CD14-positive monocyte (primary cell): ENCODE data around the gene LAMA4. TPM values are rescaled to one million over a fixed set of nuclear protein-coding genes. Genes with fewer than 3 reads are reported as not detected.

Experiments
- DNase-seq, 3 donors: peaks; one replicate each; pipeline ENCODE4 v3.0.0-alpha.2; 2011 to 2022
- H2AFZ ChIP-seq: 2 replicates; pipeline ENCODE4 v1.6.0; 2012; ENCODE audit warnings: mild to moderate bottlenecking, low read depth, low read length, inconsistent platforms; ENCODE audit not compliant: insufficient read depth, poor library complexity, severe bottlenecking
- H3K27ac ChIP-seq, 2 donors: 1 replicate in 1 of 2; 2 replicates in 1 of 2; pipeline ENCODE4 v1.5.1; 2012 to 2013; ENCODE audit warnings: low read length in 2 of 2, control low read depth in 1 of 2, inconsistent platforms in 1 of 2, low read depth in 1 of 2, mild to moderate bottlenecking in 1 of 2
- H3K27me3 ChIP-seq, 2 donors: one replicate each; pipeline versions ENCODE4 v1.6.0 to v1.6.1; 2011 to 2013; ENCODE audit warnings: low read length in 2 of 2; ENCODE audit not compliant: control insufficient read depth in 2 of 2, insufficient read depth in 2 of 2
- H3K36me3 ChIP-seq, 2 donors: replicated peaks in 1 of 2; 1 replicate in 1 of 2; 2 replicates in 1 of 2; pipeline versions ENCODE4 v1.5.1 to v1.6.1; 2012 to 2013; ENCODE audit warnings: low read length in 2 of 2, control low read depth in 1 of 2, inconsistent platforms in 1 of 2, mild to moderate bottlenecking in 1 of 2; ENCODE audit not compliant: insufficient read depth in 2 of 2, control insufficient read depth in 1 of 2
- H3K4me1 ChIP-seq, 2 donors: 1 replicate in 1 of 2; 2 replicates in 1 of 2; pipeline versions ENCODE4 v1.5.1 to v1.6.1; 2012 to 2013; ENCODE audit warnings: low read length in 2 of 2, control low read depth in 1 of 2, inconsistent platforms in 1 of 2, mild to moderate bottlenecking in 1 of 2, moderate library complexity in 1 of 2; ENCODE audit not compliant: insufficient read depth in 2 of 2, control insufficient read depth in 1 of 2
- H3K4me2 ChIP-seq: replicated peaks from 2 replicates; pipeline ENCODE3; 2012; ENCODE audit warnings: low read length, moderate library complexity, mild to moderate bottlenecking; ENCODE audit not compliant: poor library complexity, severe bottlenecking; ENCODE audit errors: extremely low read depth
- H3K4me3 ChIP-seq, 3 experiments: fragments of 200-600 bp in 1 of 3; sonication (generic) in 1 of 3; replicated peaks in 1 of 3; 1 replicate in 2 of 3; 2 replicates in 1 of 3; pipeline ENCODE4 v1.5.1; 2011 to 2013; ENCODE audit warnings: low read length in 3 of 3, mild to moderate bottlenecking in 3 of 3, control low read depth in 2 of 3, low read depth in 2 of 3, inconsistent platforms in 1 of 3, moderate library complexity in 1 of 3
- H3K79me2 ChIP-seq: 2 replicates; pipeline ENCODE4 v1.6.0; 2012; ENCODE audit warnings: mild to moderate bottlenecking, control low read depth, inconsistent platforms, low read length, moderate library complexity; ENCODE audit not compliant: insufficient read depth
- H3K9ac ChIP-seq: 2 replicates; pipeline ENCODE4 v1.6.0; 2017; ENCODE audit warnings: low read length, mild to moderate bottlenecking; ENCODE audit not compliant: insufficient read depth, poor library complexity, severe bottlenecking
- H3K9me3 ChIP-seq, 2 donors: replicated peaks in 1 of 2; 1 replicate in 1 of 2; 2 replicates in 1 of 2; pipeline versions ENCODE4 v1.5.1 to v1.6.1; 2012 to 2013; ENCODE audit warnings: low read length in 2 of 2, control low read depth in 1 of 2; ENCODE audit not compliant: control insufficient read depth in 1 of 2, insufficient read depth in 1 of 2
- H4K20me1 ChIP-seq: 2 replicates; pipeline ENCODE4 v1.6.0; 2012; ENCODE audit warnings: mild to moderate bottlenecking, low read length, control low read depth, moderate library complexity; ENCODE audit not compliant: insufficient read depth
- H3K27ac Mint-ChIP-seq, 7 donors: one replicate each; pipeline ENCODE4 v1.8.0; 2020; ENCODE audit warnings: mild to moderate bottlenecking in 7 of 7, mixed read lengths in 7 of 7, moderate library complexity in 6 of 7, inconsistent platforms in 2 of 7
- H3K27me3 Mint-ChIP-seq, 3 donors: one replicate each; pipeline ENCODE4 v1.8.0; 2021 to 2022; ENCODE audit warnings: low read depth in 3 of 3, mild to moderate bottlenecking in 3 of 3, mixed read lengths in 3 of 3, moderate library complexity in 3 of 3, inconsistent platforms in 1 of 3
- H3K36me3 Mint-ChIP-seq, 2 donors: one replicate each; pipeline ENCODE4 v1.8.0; 2020; ENCODE audit warnings: mixed read lengths in 2 of 2, inconsistent platforms in 1 of 2, mild to moderate bottlenecking in 1 of 2
- H3K4me1 Mint-ChIP-seq: one replicate; pipeline ENCODE4 v1.8.0; 2020; ENCODE audit warnings: mild to moderate bottlenecking, mixed read lengths
- H3K4me3 Mint-ChIP-seq, 2 donors: one replicate each; pipeline ENCODE4 v1.8.0; 2020; ENCODE audit warnings: mild to moderate bottlenecking in 2 of 2, mixed read lengths in 2 of 2, moderate library complexity in 1 of 2
- H3K9me3 Mint-ChIP-seq, 7 donors: one replicate each; pipeline ENCODE4 v1.8.0; 2020 to 2022; ENCODE audit warnings: mixed read lengths in 7 of 7, mild to moderate bottlenecking in 6 of 7, moderate library complexity in 6 of 7, inconsistent platforms in 2 of 7
- CTCF ChIP-seq: fragments of 200-600 bp; IDR thresholded peaks from one replicate; pipeline ENCODE4 v1.8.0; 2022; ENCODE audit warnings: antibody characterized with exemption, mild to moderate bottlenecking
- WGBS: methylation state at CpG from one replicate; pipeline ENCODE4 v1.1.5; 2013; ENCODE audit warnings: missing lambda C conversion rate; ENCODE audit not compliant: insufficient coverage; 5-methylcytosine and 5-hydroxymethylcytosine counted together
- intact Hi-C, 2 donors: fragments of 100-400 bp; cut with micrococcal nuclease; formaldehyde crosslinking; loops; one replicate each; pipeline versions ENCODE4 v1.15.0 to v1.15.1; 2023
- polyA plus RNA-seq, 3 donors: library from polyadenylated mRNA; depleted of rRNA in 1 of 3; unstranded in 2 of 3; stranded (reverse) in 1 of 3; fragments of 300-500 nt in 2 of 3; fragments of >200 nt in 1 of 3; fragmentation: Illumina TruSeq in 2 of 3; gene quantifications; 1 replicate in 2 of 3; 2 replicates in 1 of 3; pipeline ENCODE4 v1.2.3, GENCODE V29; 2012 to 2021

LAMA4 gene
- polyA plus RNA-seq, 3 donors: not detected

- Mint-ChIP-seq H3K27ac (no peak overlapping the region), H3K27me3 (peaks cover 20 to 24% (median 23%) of the 10 kb centered on the region in 3 donors), H3K4me3 (no peak overlapping the region), H3K36me3 (no peaks in the 10 kb centered on the region), H3K4me1 (peaks cover 9% of the 10 kb centered on the region), H3K9me3 (peaks cover 0 to 4% (median 0%) of the 10 kb centered on the region in 7 donors)
- no peak for TF ChIP-seq CTCF
- Histone ChIP-seq H3K79me2 (no peaks in the 10 kb centered on the region), H3K36me3 (no peaks in the 10 kb centered on the region), H3K4me1 (peaks cover 4 to 7% of the 10 kb centered on the region in 2 donors), H2AFZ (no peak overlapping the region), H4K20me1 (no peaks in the 10 kb centered on the region), H3K4me2 (no peak overlapping the region), H3K9me3 (no peaks in the 10 kb centered on the region), H3K4me3 (no peak overlapping the region), H3K27me3 (peaks cover 17 to 21% of the 10 kb centered on the region in 2 donors), H3K27ac (no peak overlapping the region), H3K9ac (no peak overlapping the region)
- 100% methylated on average over 4 of the region's 11 CpGs for WGBS
- no peak for DNase-seq
- intact Hi-C loops: no loop called here
Observed at GRCh38 chr6:112258642-112259336, 4.4 kb upstream of the LAMA4 start.

- DNase-seq: no peak
- no peaks in the 10 kb centered on the region for H3K79me2 ChIP-seq
- H3K27ac ChIP-seq: no peak overlapping the region
- Mint-ChIP-seq H3K27me3 (peaks cover 33 to 37% (median 34%) of the 10 kb centered on the region in 3 donors), H3K9me3 (peaks cover 0 to 8% (median 0%) of the 10 kb centered on the region in 7 donors), H3K36me3 (peaks cover 0 to 2% of the 10 kb centered on the region in 2 donors), H3K27ac (no peak overlapping the region), H3K4me1 (peaks cover 15% of the 10 kb centered on the region), H3K4me3 (no peak overlapping the region)
- peaks cover 7 to 10% of the 10 kb centered on the region in 2 donors for H3K4me1 ChIP-seq
- H3K27me3 ChIP-seq: peaks cover 31 to 36% of the 10 kb centered on the region in 2 donors
- H3K36me3 ChIP-seq: no peaks in the 10 kb centered on the region
- no peak overlapping the region for H2AFZ ChIP-seq
- no peak for TF ChIP-seq CTCF
- peaks cover 0 to 7% of the 10 kb centered on the region in 2 donors for H3K9me3 ChIP-seq
- no peak overlapping the region for H3K4me2 ChIP-seq
- intact Hi-C loops: no loop called here
- WGBS: 100% methylated on average over 5 of the region's 7 CpGs
- H4K20me1 ChIP-seq: no peaks in the 10 kb centered on the region
- no peak overlapping the region for H3K9ac ChIP-seq
- no peak overlapping the region for H3K4me3 ChIP-seq
Observed at GRCh38 chr6:112257178-112257855, 3.0 kb upstream of the LAMA4 start.
